Stimulated activated CD4-positive, alpha-beta T cell treated with anti-CD3 and anti-CD28 coated beads, Interleukin-1b, Interleukin-23, amount 100 ng/mL, for 4 hours (primary cell): ENCODE measurements around the gene GNG5.
"Not testable (repeated sequence)": the region's sequence is repeated elsewhere in the genome, so short reads cannot be mapped to it uniquely, and the experiment has no call there.

Experiments used
- DNase-seq, 2 donors: peaks; one replicate each; pipeline ENCODE4 v3.0.0-alpha.2; 2020; ENCODE audit warnings: low read depth in 2 of 2

GNG5 gene

DNA sequence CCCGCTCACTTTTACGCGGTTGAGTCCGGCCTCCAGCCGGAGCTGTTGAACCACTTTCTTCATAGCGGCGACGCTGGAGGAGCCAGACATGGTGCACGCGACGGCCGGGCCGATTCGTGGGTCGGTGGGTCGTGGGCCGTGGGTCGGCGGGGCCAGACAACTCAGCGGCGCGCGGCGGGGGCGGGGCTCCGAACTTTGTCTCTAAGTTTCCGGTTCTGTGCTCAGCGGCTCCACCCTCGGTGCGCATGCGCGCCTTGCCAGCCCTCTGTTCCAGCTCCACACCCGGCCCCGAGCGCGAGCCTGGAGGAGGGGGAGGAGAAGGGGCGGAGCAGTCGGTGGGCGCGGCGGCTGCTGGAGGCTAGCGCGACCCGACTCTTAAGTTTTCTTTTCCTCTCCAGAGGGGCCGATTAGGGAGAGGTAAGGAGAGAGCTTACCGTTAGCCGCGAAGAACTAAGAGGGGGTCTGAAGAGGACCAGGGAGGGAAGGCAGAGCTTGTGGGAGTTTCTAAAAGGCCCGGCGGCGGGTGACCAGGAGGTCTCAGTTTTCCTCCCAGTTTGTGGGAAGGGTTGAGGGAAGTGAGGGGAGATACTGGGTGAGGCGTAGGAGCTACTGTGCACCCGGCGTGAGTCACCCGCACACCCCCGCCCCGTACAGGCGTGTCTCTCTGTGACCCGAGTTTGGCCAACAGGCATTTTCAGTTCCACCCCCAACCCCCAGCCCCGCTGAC, at the start of gene GNG5, which contains the start of gene SPATA1:
TSS of gene GNG5 (minus strand) at position 580 of the 727 bp plus-strand sequence. CDS start at position 90, 490 bp downstream.
TSS of gene SPATA1 (plus strand) at position 385 of the 727 bp plus-strand sequence. CDS start 9,974 bp downstream, outside the sequence.
- DNase-seq = peak; percentile 97 to 98

DNA sequence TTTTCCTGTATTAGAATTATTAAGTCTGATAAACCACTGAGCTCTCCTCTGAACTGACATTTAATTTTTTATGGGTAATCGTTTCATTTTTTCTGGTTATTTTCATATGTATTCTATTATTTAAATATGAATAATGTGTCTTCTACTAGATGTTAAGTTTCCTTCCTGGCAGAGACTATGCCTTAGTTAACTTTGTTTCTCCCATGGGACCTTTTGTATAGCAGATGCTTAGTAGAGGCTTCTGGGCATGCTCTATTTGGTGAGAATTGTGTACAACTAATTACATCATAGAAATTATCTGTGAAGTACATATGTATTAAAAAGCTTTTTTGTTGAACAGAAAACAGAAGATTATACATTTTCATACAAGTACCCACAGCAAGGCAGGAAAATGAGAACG, 44.4 kb upstream of the GNG5 start:
- no peak for DNase-seq

DNA sequence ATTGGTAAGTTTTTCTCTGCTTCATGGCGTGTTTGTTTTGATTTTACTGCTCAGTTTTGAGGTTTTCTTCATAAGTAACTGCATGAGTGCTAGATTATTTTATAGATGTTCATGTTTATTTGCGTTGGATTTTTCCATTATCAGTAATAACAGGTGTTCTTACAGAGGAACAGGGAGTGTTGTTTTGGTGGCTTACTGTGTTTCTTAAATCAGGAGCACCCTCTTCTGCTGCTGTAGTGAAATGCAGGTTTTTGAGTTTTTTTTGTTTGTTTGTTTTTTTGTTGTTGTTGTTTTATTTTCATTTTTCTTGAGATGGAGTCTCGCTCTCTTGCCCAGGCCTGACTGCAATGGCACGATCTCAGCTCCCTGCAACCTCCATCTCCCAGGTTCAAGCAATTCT, 35.3 kb upstream of the GNG5 start:
- DNase-seq = no peak

DNA sequence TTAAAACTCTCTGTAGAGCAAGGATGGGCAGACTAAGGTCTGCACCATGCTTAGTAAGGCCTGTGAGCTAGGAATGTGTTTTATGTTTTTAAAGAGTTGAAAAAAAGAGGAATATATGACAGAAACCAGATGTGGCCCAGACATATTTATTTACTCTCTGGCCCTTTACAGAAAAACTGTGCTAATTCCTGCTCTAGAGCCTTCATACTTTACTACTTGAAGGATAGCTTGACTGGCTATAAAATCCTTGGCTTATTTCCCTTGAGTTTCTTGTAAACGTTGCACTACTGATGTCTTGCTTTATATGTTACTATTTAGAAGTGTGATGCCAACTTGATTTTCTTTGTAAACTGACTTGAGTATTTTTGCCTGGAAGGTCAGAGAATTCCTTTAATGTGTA, 34.4 kb upstream of the GNG5 start:
- no peak for DNase-seq

DNA sequence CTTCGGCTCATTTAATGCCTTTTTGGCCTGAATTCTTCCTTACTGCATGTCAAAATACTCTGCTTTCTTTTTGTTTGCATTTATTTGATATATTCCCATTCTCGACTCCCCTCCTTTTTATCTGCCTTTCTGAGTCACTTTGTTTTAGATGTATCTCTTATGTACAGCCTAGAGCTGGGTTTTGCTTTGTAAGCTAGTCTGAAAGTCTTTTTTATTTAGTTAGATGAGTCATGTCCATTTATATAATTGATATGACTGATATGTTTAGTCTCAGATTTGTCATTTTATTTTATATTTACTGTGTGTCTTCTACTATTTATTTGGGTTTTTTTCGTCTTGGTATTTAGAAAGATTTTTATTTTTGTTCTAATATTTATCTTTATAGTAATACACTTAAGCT, 33.6 kb upstream of the GNG5 start:
- no peak for DNase-seq

DNA sequence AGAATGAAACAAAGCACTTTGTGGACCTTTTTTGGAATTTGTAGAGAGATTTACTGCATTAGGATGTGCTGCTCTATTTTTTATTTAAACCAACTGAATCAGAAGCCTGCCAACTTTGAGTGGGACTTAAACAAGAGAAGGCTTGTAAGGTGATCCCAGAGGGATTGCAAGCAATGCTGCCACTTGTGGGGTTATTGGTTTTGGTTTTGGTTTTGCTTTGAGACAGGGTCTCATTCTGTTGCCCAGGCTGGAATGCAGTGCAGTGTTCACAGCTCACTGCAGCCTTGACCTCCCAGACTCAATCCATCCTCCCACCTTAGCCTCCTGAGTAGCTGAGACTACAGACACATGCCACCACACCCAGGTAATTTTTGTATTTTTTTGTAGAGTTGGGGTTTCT, 32.2 kb upstream of the GNG5 start:
- DNase-seq = no peak

DNA sequence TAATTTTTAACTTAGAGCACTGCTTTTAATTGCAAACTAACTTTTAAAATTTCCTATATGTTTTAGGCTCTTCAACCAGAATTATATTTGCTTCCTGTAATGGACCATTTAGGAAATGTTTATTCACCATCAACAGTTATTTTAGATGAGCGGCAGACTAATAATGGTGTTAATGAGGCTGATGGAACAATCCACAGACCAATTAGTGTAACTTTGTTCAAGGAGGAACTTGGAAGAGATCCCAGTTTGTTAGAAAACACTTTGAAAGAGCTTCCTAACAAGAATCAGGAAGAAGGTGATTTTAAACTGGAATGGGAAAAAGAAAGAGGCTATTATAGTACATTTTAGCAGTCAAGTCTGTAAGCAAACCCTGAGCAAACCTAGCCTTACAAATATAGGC, 19.4 kb upstream of the GNG5 start:
- no peak for DNase-seq

DNA sequence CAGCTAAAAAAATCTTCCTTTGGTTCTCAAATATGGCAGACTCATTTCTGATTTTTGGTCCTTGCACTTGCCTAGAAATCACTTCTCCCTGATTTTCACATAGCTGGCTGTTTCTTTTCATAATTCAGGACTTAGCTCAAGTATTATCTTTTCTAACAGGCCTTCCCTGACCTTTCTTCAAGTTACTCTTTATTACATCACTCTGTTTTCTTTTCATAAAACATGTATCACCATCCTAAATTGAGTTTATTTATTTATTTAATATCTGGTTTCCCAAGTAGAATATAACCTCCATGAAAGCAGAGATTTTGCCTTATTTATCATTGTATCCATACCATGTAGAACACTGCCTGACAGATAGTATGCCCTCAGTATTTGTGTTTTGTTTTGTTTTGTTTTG, 18.2 kb upstream of the GNG5 start:
- DNase-seq = no peak

DNA sequence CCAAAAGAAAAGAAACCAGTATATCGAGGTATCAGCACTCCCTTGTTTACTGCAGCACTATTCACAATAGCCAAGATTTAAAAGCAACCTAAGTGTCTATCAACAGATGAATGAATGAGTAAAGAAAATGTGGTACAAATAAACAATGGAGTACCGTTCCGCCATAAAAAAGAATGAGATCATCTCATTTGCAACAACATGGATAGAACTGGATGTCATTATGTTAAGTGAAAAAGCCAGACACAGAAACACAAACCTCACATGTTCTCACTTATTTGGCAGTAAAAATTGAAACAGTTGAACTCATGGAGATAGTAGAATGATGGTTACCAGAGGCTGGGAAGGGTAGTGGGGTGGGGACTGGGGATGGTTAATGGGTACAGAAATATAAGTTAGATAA, 4.3 kb upstream of the GNG5 start:
- DNase-seq = no peak

DNA sequence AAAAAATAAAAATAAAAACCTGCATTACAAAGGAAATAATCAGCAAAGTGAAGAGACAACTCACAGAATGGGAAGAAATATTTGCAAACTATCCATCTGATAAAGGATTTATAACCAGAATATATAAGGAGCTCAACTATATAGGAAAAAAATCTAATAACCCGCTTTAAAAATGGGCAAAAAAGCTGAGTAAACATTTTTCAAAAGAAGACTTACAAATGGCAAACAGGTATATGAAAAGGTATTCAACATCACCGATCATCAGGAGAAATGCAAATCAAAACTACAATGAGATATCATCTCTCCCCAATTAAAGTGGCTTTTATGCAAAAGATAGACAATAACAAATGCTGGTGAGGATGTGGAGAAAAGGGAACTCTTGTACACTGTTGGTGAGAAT, 3.8 kb upstream of the GNG5 start:
- no peak for DNase-seq

DNA sequence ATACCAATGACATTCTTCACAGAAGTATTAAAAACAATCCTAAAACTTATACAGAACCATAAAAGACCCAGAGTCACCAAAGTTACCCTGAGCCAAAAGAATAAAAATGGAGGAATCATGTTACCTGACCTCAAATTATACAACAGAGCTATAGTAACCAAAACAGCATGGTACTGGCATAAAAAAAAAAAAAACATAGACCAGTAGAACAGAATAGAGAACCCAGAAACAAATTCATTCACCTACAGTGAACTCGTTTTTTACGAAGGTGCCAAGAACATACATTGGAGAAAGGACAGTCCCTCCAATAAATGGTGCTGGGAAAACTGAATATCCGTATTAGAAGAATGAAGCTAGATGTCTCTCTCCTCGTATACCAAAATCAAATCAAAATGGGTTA, 2.6 kb upstream of the GNG5 start:
- DNase-seq = no peak

DNA sequence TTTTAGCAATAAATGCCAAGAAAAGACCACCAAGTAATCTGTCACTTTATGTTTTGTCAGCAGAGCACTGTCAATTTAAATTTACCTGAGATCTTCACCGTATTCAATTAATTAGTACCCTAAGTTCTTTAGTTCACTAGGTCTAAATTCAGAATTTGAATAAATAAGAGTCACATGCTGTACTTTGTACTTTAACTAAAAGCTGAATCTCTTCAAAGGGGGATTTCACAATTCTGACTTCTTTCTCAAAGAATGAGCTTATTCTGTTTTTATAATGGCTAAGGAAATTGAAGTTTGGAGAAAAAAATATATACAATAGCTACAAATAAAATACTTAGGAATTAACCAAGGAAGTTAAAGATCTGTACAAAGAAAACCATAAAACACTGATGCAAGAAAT, 2.1 kb upstream of the GNG5 start:
- no peak for DNase-seq

DNA sequence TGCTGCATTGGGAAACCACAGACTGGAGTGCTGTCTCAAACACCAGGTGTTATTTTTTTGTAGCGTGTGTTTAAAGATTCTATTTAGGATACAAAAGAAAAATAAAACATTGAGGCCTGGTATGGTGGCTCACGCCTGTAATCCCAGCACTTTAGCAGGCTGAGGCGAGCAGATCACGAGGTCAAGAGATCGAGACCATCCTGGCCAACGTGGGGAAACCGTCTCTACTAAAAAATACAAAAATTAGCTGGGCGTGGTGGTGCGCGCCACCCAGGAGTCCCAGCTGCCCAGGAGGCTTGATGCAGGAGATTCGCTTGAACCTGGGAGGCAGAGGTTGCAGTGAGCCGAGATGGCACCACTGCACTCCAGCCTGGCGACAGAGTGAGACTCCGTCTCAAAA, 1.5 kb upstream of the GNG5 start:
- DNase-seq = not testable (repeated sequence)

DNA sequence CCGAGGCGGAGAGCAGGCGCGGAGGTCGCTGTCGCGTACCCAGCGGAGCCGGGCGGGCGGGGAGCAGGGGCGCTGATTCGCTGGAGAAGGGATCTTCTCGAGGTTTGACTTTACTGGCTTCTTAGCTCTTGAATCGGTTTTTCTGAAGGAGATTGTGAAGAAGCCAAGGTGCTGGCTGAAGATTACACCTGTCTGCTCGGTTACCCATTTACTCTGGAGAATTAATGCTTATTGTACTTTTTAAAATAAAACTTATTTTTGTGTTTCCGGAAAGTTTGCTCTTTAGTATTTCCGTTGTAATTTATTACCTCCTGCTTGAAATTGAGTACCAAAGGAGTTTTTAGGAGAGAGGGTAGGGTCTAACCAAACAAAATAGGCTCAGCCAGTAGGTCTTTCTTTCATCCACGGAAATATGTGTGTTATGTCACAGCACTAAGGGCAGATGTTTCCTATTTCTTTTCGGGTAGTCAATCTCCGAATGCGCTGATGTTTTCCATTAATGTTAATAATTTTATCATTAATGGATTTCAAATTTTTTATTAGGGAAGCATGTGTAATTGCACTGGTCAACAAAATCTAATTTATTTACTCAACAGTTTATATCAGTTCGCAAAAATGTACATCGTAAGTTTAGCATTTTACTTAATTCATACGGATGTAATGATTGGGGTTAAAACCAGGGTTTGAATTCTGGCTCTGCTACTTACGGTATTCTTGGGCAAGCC, 510 bp upstream of the GNG5 start:
- no peak for DNase-seq

DNA sequence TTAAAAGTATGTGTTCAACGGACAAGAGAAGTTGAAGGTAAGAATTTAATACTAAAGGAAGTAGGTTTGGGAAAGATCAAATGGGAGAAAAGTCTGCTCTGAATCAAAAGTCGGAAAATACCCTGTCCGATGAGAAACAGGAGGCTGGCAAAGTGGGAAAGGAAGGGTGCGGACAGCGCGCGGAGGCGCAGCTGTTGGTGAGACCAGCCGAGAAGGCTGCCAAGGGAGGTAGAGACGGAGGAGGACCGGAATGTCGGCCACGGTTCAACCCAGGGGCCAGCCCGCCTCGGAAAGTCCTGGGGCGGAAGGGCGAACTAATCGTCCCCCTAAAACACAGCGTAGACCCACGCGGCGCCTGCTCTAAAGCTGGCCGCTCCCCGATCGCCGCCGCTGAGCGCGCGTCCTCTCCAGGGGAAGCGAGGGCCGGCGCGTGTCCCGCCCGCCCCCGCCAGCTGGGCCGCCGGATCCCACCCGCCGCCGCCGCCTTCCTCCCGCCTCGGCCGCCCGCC, 834 bp downstream of the GNG5 start:
- DNase-seq = no peak

DNA sequence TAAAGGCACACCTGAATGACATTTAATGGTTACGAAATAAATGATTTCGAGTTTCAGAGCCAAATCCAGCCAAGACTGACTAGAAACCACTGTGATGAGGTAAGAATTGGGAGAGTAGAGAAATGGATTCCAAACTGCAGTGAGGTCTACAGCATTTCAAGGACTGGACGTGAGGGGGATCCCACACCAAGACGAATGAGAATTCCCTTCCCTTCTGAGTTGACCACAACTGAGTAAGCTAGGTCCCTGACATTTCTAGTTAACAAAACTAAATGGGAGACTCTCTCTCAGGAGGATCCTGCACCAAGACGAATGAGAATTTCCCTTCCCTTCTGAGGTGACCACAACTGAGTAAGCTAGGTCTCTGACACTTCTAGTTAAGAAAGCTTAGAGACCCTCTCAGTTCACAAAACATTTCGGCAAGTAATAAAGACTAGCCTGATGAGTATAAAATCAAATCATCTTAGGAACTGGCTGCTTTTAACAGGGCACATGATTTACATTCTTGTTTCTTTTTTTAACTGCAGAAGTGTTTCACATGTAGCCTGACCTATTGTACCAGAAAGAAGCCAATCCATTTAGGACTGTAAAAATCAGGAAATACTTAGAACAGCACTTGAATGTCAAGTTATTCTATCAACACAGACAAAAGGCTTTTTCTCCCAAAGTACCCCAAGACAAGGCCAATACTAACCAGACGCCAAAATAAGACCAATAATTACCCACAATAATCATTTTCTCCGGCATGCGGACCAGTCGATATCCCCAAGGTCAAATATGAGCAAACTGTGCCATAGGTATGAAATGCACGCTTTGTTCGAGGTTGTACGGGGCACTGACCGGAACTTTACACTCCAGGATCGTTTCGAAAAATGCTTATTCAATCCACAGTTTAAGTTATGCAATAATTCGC, 1.5 kb downstream of the GNG5 start:
- DNase-seq = no peak

DNA sequence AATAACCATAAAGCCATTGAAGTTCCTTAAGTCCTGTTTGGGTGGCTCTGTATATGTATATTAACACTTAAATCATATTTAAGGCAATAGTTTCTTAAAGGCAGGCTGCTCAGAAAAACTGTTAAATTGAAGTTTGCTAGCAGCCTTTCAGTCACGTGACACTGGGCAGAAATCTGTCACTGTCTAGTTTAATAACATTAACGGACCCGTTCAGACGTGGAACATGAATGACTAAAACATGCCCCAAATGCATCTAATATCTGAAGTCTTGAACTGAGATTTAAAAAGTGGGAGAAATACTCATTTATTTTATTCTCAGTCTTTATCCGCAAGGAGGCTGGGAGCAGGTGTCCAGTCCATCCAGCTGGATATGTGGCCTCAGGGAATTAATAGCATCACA, 3.5 kb downstream of the GNG5 start:
- DNase-seq = no peak

DNA sequence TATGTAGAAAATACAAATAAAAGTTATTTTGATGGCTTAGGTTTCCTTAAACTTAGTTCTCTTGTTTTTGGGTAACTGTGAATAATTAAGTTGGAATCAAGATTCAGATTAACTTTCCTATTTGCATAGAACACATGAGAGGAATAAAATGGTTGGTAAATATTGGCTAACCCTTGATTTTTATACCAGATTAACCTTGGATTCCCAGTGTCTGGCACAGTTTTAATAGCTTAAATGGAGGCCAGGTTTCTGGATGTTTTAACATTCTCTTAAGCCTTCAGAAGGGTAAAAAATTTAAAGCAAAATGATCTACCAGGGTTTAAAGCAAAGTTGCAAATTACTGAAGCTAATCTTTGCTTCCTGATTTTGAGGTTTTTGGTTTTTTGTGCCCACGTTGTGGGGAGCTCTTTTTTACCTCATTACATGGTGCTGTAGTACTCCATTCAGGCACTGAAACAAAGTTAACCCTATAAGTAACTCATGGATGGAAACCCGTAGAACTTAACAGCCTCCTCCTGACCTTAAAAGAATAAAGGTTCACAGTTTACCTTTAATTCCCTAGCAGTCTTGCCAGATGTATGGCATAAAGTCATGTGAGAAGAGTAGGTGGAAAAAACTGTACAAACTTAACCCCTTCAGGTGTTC, 8.6 kb downstream of the GNG5 start:
- DNase-seq = no peak

DNA sequence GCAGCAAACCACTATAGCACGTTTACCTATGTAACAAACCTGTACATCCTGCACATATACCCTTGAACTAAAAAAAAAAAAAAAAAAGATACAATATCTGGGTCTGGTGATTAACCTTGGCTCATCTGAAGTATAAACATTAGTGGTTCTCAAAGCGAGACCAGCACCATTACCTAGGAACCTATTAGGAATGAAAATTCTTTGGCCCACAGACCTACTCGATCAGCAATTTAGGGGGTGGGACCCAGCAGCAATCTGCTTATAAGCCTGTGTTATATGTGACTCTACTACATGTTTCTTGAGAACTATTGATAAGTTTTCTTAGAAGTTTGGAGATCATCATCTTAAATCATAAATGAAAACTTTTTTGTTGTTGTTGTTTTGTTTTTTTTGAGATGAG, 9.9 kb downstream of the GNG5 start:
- DNase-seq = no peak

DNA sequence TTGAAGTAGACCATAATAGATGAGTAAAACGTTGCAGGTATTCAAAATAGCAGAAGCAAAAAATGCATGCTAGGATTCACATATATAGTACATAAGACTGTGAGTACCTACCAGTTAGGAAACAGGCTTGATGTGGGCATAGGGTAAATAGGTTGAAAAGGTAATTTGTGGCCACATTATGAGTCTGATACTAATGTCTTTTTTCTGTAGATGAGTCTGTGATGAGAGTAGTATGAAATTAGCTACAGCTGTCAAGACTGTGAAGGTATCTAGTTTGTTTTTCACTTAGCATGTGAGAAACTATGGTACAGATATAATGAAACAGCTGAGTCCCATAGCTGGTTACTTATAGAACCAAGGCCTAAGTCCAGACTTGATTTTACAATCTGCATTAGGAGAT, 12.6 kb downstream of the GNG5 start:
- no peak for DNase-seq

DNA sequence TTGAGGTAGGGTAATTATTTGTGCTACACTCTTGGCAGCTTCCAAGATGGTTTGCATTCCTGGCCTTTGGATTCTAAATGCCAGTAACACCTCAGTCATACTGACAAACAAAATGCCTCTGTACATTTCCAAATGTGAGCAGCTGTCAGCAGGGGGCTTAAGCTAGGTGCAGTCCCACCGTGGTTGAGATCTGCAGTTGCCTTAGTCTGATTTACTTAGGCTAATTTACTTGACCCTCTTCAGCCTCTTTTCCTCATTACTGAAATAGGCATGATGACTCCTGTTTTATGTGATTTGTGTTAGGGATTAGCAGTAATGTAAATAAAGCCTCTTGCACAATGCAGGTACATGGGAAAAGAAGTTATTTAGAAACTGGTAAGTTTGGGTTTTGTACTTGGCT, 13.7 kb downstream of the GNG5 start:
- no peak for DNase-seq

DNA sequence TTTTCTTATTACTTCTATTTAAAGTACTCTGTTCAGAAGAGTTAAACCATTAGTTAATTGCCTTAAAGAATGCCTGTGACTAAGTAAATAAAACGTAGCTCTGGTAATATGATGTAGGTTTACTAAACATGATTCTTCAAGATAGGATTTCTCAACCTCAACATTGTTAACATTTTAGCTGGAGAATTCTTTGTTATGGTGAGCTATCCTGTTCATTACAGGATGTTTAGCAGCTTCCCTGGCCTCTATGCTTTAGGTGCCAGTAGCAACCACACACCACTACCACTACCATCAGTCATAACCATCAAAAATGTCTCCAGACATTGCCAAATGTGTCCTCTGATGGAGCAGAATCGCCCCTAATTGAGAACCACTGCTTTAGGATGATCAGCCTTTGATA, 16.6 kb downstream of the GNG5 start:
- no peak for DNase-seq
